ENCODE results near the gene INTS14.
"Not testable (repeated sequence)": the region's sequence is repeated elsewhere in the genome, so short reads cannot be mapped to it uniquely, and the experiment has no call there.

The INTS14 gene

GRCh38 chr15:65629548-65629947 lies 18.6 kb upstream of the INTS14 start:
- TF ChIP-seq TAF1 (IDR thresholded peaks at IDR 0.05; ENCODE audit: borderline replicate concordance, low read depth, low read length) (no peak), POLR2A (IDR thresholded peaks at IDR 0.05; ENCODE audit: low read depth, low read length) (no peak), POLR2AphosphoS5 (IDR thresholded peaks at IDR 0.05; ENCODE audit: low read depth, low read length) (no peak)
- no peak for FAIRE-seq
- DNase-seq (ENCODE audit: insufficient read length): no peak

- TF ChIP-seq POLR2AphosphoS5 (IDR thresholded peaks at IDR 0.05; ENCODE audit: low read depth, low read length): no peak
- no peak for TF ChIP-seq POLR2A (IDR thresholded peaks at IDR 0.05; ENCODE audit: low read depth, low read length)
- no peak for TF ChIP-seq TAF1 (IDR thresholded peaks at IDR 0.05; ENCODE audit: borderline replicate concordance, low read depth, low read length)
- DNase-seq (ENCODE audit: insufficient read length) (no peak), FAIRE-seq (no peak)
Measured at GRCh38 chr15:65626856-65627255, 15.9 kb upstream of the INTS14 start.

- TF ChIP-seq POLR2AphosphoS5 (IDR thresholded peaks at IDR 0.05; ENCODE audit: low read depth, low read length) (no peak), POLR2A (IDR thresholded peaks at IDR 0.05; ENCODE audit: low read depth, low read length) (no peak), TAF1 (IDR thresholded peaks at IDR 0.05; ENCODE audit: borderline replicate concordance, low read depth, low read length) (no peak)
- DNase-seq (ENCODE audit: insufficient read length) (no peak), FAIRE-seq (no peak)
Measured at GRCh38 chr15:65623103-65623502, 12.2 kb upstream of the INTS14 start.

GRCh38 chr15:65621638-65622037 lies 10.7 kb upstream of the INTS14 start, which contains the start of gene SLC24A1:
SLC24A1 (plus strand) TSS chr15:65621938; CDS start chr15:65624081, 2,143 bp downstream.
- DNase-seq (ENCODE audit: insufficient read length) (no peak), FAIRE-seq (no peak)
- no peak for TF ChIP-seq POLR2AphosphoS5 (IDR thresholded peaks at IDR 0.05; ENCODE audit: low read depth, low read length)
- no peak for TF ChIP-seq POLR2A (IDR thresholded peaks at IDR 0.05; ENCODE audit: low read depth, low read length)

GRCh38 chr15:65620833-65621232 lies 9.9 kb upstream of the INTS14 start:
- TF ChIP-seq POLR2A (IDR thresholded peaks at IDR 0.05; ENCODE audit: low read depth, low read length) (no peak), TAF1 (IDR thresholded peaks at IDR 0.05; ENCODE audit: borderline replicate concordance, low read depth, low read length) (no peak), POLR2AphosphoS5 (IDR thresholded peaks at IDR 0.05; ENCODE audit: low read depth, low read length) (no peak)
- no peak for DNase-seq (ENCODE audit: insufficient read length)
- FAIRE-seq: no peak

GRCh38 chr15:65619626-65620290 lies 8.8 kb upstream of the INTS14 start:
- no peak for FAIRE-seq
- TF ChIP-seq POLR2AphosphoS5 (IDR thresholded peaks at IDR 0.05; ENCODE audit: low read depth, low read length) (no peak), TAF1 (IDR thresholded peaks at IDR 0.05; ENCODE audit: borderline replicate concordance, low read depth, low read length) (no peak), POLR2A (IDR thresholded peaks at IDR 0.05; ENCODE audit: low read depth, low read length) (no peak)
- DNase-seq (ENCODE audit: insufficient read length): no peak

GRCh38 chr15:65618560-65619109 lies 7.7 kb upstream of the INTS14 start:
- DNase-seq (ENCODE audit: insufficient read length): no peak
- no peak for FAIRE-seq
- no peak for TF ChIP-seq POLR2A (IDR thresholded peaks at IDR 0.05; ENCODE audit: low read depth, low read length)
- TF ChIP-seq TAF1 (IDR thresholded peaks at IDR 0.05; ENCODE audit: borderline replicate concordance, low read depth, low read length): no peak
- TF ChIP-seq POLR2AphosphoS5 (IDR thresholded peaks at IDR 0.05; ENCODE audit: low read depth, low read length): no peak

- DNase-seq (ENCODE audit: insufficient read length); FAIRE-seq: not testable (repeated sequence)
Measured at GRCh38 chr15:65615887-65616286, 5.0 kb upstream of the INTS14 start.

- TF ChIP-seq POLR2AphosphoS5 (IDR thresholded peaks at IDR 0.05; ENCODE audit: low read depth, low read length): no peak
- TF ChIP-seq POLR2A (IDR thresholded peaks at IDR 0.05; ENCODE audit: low read depth, low read length): no peak
- TF ChIP-seq TAF1 (IDR thresholded peaks at IDR 0.05; ENCODE audit: borderline replicate concordance, low read depth, low read length): no peak
- DNase-seq (ENCODE audit: insufficient read length) (no peak), FAIRE-seq (no peak)
Measured at GRCh38 chr15:65612949-65613744, 2.2 kb upstream of the INTS14 start.

- no peak for DNase-seq (ENCODE audit: insufficient read length)
- no peak for FAIRE-seq
- TF ChIP-seq TAF1 (IDR thresholded peaks at IDR 0.05; ENCODE audit: borderline replicate concordance, low read depth, low read length) (no peak), POLR2AphosphoS5 (IDR thresholded peaks at IDR 0.05; ENCODE audit: low read depth, low read length) (no peak), POLR2A (IDR thresholded peaks at IDR 0.05; ENCODE audit: low read depth, low read length) (no peak)
Measured at GRCh38 chr15:65612616-65612946, 1.6 kb upstream of the INTS14 start.

- no peak for DNase-seq (ENCODE audit: insufficient read length)
- no peak for FAIRE-seq
- TF ChIP-seq TAF1 (IDR thresholded peaks at IDR 0.05; ENCODE audit: borderline replicate concordance, low read depth, low read length): no peak
- no peak for TF ChIP-seq POLR2A (IDR thresholded peaks at IDR 0.05; ENCODE audit: low read depth, low read length)
- TF ChIP-seq POLR2AphosphoS5 (IDR thresholded peaks at IDR 0.05; ENCODE audit: low read depth, low read length): no peak
Measured at GRCh38 chr15:65611888-65612615, 1.1 kb upstream of the INTS14 start.
